ENCODE results near the gene ZYX. TPM values are rescaled to one million over a fixed set of nuclear protein-coding genes. Genes with fewer than 3 reads are reported as not detected.
"Not testable (repeated sequence)": the region's sequence is repeated elsewhere in the genome, so short reads cannot be mapped to it uniquely, and the experiment has no call there.

The ZYX gene
- polyA plus RNA-seq, 2 of the 4 experiments (the other 2 are of a cell fraction) = 13.3 to 109 TPM

DNA sequence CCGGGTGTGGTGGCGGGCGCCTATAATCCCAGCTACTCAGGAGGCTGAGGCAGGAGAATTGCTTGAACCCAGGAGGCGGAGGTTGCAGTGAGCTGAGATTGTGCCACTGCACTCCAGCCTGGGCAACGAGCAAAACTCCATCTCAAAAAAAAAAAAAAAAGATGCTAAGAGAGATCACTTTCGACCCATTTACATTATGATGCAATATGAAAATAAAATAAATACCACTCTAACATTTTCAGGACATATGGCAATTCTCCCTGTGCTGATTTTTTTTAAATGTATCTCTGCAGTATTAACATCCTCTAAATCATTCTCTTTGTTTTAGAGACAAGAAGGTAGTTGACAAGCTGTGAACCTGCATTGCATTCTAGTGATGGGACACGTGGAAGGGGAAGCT, 34.1 kb downstream of the ZYX start:
- H3K4me2 ChIP-seq = peak overlapping the region; percentile 19; the same call in 1 of the 3 replicates
- not testable (repeated sequence) for H3K27ac ChIP-seq; H3K4me1 ChIP-seq; H3K4me3 ChIP-seq; FAIRE-seq; DNase-seq (ENCODE audit: low read depth in 1 of 2, low spot score in 1 of 2); ATAC-seq; H3K9me3 ChIP-seq
- ChIA-PET CTCF (interaction anchor here (1.0 to 5.4 kb wide), 9 partner anchors 8 to 175 kb away, joined by 3 to 46 read pairs (median 21); partner anchors contain the start of gene EPHA1), POLR2A (interaction anchor here (0.6 to 0.8 kb wide), 3 partner anchors 9 to 35 kb away, joined by 3 read pairs; no protein-coding TSS in a partner anchor)
- 66% methylated on average over 7 of the region's 7 CpGs for WGBS (ENCODE audit: missing lambda C conversion rate)

DNA sequence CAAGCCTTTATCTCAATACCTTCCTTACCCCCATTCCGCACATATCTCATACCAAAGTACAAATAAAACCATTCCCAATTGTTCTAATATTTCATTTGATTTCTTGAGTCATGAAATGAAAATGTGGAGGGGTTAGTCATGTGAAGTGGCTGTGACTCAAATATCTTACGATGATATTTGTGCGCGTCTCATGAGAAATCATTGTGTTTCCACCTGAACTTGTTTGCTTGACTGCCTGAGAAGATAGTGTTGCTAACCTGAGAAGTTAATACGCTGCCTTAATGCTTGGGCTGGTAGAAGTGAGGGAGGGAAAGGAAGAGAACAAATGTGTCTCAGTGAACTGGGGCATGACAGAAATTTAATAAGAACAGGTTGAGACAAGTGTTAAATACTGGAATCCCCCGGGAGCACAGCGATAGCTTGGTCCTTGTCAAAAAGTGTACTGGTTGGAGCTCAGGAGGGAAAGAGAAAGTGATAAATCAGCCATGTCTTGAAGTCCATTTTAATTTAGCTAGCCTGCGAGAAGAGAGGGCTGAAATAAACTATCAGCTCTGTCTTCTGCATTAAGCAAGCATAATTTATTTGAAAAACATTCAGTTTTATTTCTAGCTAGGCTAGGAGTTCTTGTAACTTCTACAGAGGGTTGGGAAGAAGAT, 34.7 kb downstream of the ZYX start:
- TF ChIP-seq MAFK (IDR thresholded peaks at IDR 0.05; ENCODE audit: partially characterized antibody) = no peak
- no peak for TF ChIP-seq MYC (IDR thresholded peaks at IDR 0.05; ENCODE audit: borderline replicate concordance, low read length)
- TF ChIP-seq EHMT2 (IDR thresholded peaks at IDR 0.05; ENCODE audit: low read depth) = no peak
- no peak for TF ChIP-seq SREBF2 (IDR thresholded peaks at IDR 0.05)
- TF ChIP-seq HDAC2 (IDR thresholded peaks at IDR 0.05) = no peak
- no peak for TF ChIP-seq CBX2 (IDR thresholded peaks at IDR 0.05; ENCODE audit: borderline replicate concordance, low read depth)
- TF ChIP-seq HEYL (CRISPR knock-in tag; IDR thresholded peaks at IDR 0.05) = no peak
- no peak for TF ChIP-seq POLR2AphosphoS2 (conservative IDR thresholded peaks at IDR 0.05; ENCODE audit: low read length)
- TF ChIP-seq, protein P1, sequence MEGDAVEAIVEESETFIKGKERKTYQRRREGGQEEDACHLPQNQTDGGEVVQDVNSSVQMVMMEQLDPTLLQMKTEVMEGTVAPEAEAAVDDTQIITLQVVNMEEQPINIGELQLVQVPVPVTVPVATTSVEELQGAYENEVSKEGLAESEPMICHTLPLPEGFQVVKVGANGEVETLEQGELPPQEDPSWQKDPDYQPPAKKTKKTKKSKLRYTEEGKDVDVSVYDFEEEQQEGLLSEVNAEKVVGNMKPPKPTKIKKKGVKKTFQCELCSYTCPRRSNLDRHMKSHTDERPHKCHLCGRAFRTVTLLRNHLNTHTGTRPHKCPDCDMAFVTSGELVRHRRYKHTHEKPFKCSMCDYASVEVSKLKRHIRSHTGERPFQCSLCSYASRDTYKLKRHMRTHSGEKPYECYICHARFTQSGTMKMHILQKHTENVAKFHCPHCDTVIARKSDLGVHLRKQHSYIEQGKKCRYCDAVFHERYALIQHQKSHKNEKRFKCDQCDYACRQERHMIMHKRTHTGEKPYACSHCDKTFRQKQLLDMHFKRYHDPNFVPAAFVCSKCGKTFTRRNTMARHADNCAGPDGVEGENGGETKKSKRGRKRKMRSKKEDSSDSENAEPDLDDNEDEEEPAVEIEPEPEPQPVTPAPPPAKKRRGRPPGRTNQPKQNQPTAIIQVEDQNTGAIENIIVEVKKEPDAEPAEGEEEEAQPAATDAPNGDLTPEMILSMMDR (IDR thresholded peaks at IDR 0.05) = no peak
- no peak for TF ChIP-seq RARB (CRISPR knock-in tag; IDR thresholded peaks at IDR 0.05)
- no peak for TF ChIP-seq MAX (IDR thresholded peaks at IDR 0.05)
- TF ChIP-seq POLR2A (IDR thresholded peaks at IDR 0.05; ENCODE audit: low read length) = no peak
- TF ChIP-seq JUN (IDR thresholded peaks at IDR 0.05) = no peak
- no peak overlapping the region for H3K27ac ChIP-seq
- H3K9me3 ChIP-seq = 0 out of 3 replicates have a peak, but pooled peaks cover 3% of the 10 kb centered on the region
- no peak for DNase-seq (ENCODE audit: low read depth in 1 of 2, low spot score in 1 of 2)
- peaks cover 5% of the 10 kb centered on the region; the same call in 1 of the 3 replicates for H3K4me1 ChIP-seq
- WGBS (ENCODE audit: missing lambda C conversion rate) = 64% methylated on average over 8 of the region's 8 CpGs
- no peak overlapping the region for H3K4me3 ChIP-seq
- peak overlapping the region; percentile 19; the same call in 1 of the 3 replicates for H3K4me2 ChIP-seq
- no peak for FAIRE-seq
- CTCF ChIA-PET = interaction anchor here (0.8 to 5.4 kb wide), 19 partner anchors 9 to 200 kb away, joined by 3 to 46 read pairs (median 8); partner anchors contain the start of gene EPHA1
- peak; percentile 14 to 31; a peak in 4 of 6 replicates for ATAC-seq
- POLR2A ChIA-PET = interaction anchor here (0.7 kb wide), 1 partner anchor 34 kb away, joined by 3 read pairs; no protein-coding TSS in a partner anchor

DNA sequence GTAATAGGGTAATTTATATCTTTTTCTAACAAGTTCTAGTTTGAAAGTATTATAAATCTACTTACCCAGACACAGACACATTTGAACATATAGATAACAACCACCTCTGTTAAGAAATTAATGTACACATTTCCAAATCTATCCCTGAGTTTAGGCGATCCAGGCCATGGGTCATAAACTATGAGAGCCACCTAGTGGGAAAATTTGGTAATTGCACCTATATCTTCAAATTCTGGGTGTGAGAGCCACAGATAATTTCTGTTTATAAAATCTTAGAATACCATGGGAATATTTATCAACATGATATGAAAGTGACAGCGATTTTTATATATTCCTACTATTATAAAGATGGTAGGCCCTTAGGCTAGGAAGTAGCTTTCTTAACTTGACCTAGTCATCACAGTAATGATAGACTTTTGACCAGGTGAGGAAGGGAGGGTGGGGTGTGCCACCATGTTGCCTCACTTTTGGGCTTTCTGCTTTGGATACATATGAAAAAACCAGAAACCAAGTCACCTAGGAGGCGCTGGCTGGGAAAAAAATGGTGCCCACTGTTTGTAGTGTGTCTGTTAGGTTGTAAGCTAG, 35.5 kb downstream of the ZYX start:
- WGBS (ENCODE audit: missing lambda C conversion rate) = under 1% methylated on average over 3 of the region's 3 CpGs
- DNase-seq (ENCODE audit: low read depth in 1 of 2, low spot score in 1 of 2) (peak; percentile 44 to 78), ATAC-seq (peak in 1 of 2 experiments; percentile 79; a peak in 3 of 6 replicates), FAIRE-seq (no peak)
- Histone ChIP-seq H3K4me1 (peaks cover 5% of the 10 kb centered on the region; the same call in 1 of the 3 replicates), H3K27ac (no peak overlapping the region), H3K4me2 (no peak overlapping the region), H3K4me3 (no peak overlapping the region), H3K9me3 (0 out of 3 replicates have a peak, but pooled peaks cover 3% of the 10 kb centered on the region)
- CTCF ChIA-PET = interaction anchor here (0.7 to 5.4 kb wide), 25 partner anchors 10 to 200 kb away, joined by 3 to 46 read pairs (median 6); partner anchors contain the start of gene EPHA1
- TF ChIP-seq RCOR1 (IDR thresholded peaks at IDR 0.05; ENCODE audit: low read depth, low read length) (no peak), RAD21 (conservative IDR thresholded peaks at IDR 0.05 in 1 of 2, IDR thresholded peaks at IDR 0.05 in 1 of 2) (peak; percentile 79 to 80), SMC3 (IDR thresholded peaks at IDR 0.05) (peak; percentile 79), BHLHE40 (IDR thresholded peaks at IDR 0.05; ENCODE audit: low read depth, low read length) (no peak)
- TF ChIP-seq, protein P1 (IDR thresholded peaks at IDR 0.05) = peak; percentile 81
- POLR2A ChIA-PET = no interaction called here
